Keratinocyte (primary cell): ENCODE measurements around the gene DESI2. TPM values are rescaled to one million over a fixed set of nuclear protein-coding genes. Genes with fewer than 3 reads are reported as not detected.
A peak's percentile ranks its signal among the peaks of the same experiment; 100 is the strongest.

Experiments used
- DNase-seq: peaks from one replicate; pipeline ENCODE4 v3.0.0-alpha.2; 2011; ENCODE audit warnings: low read depth, missing footprints, low spot score
- FAIRE-seq: peaks from 2 replicates; lab custom pipeline; 2011; peaks lifted over from hg19 to GRCh38; lab: Jason Lieb, UNC
- H2AFZ ChIP-seq: 2 replicates; pipeline ENCODE4 v1.6.0; 2012; ENCODE audit warnings: low read length, control low read depth, inconsistent platforms; ENCODE audit not compliant: control insufficient read depth
- H3K27ac ChIP-seq: 2 replicates; pipeline ENCODE4 v1.5.1; 2011; ENCODE audit warnings: low read length; ENCODE audit not compliant: control insufficient read depth, insufficient read depth
- H3K27me3 ChIP-seq: 3 replicates; pipeline ENCODE4 v1.6.0; 2011; ENCODE audit warnings: low read length; ENCODE audit not compliant: control insufficient read depth, insufficient read depth; ENCODE audit errors: extremely low read depth
- H3K36me3 ChIP-seq, 2 experiments: 2 replicates in 1 of 2; 3 replicates in 1 of 2; pipeline ENCODE4 v1.5.1; 2011; ENCODE audit warnings: low read length in 2 of 2, mild to moderate bottlenecking in 1 of 2; ENCODE audit not compliant: control insufficient read depth in 2 of 2, insufficient read depth in 2 of 2; ENCODE audit errors: extremely low read depth in 1 of 2
- H3K4me1 ChIP-seq: 3 replicates; pipeline ENCODE4 v1.5.1; 2011; ENCODE audit warnings: low read length; ENCODE audit not compliant: control insufficient read depth, insufficient read depth; ENCODE audit errors: extremely low read depth
- H3K4me2 ChIP-seq: 3 replicates; pipeline ENCODE4 v1.6.0; 2011; ENCODE audit warnings: low read depth, low read length; ENCODE audit not compliant: control insufficient read depth, insufficient read depth; ENCODE audit errors: extremely low read depth
- H3K4me3 ChIP-seq, 3 experiments: fragments of 200-600 bp in 1 of 3; sonication (generic) in 1 of 3; 2 replicates in 2 of 3; 3 replicates in 1 of 3; pipeline ENCODE4 v1.5.1; 2011 to 2016; ENCODE audit warnings: low read length in 3 of 3, mild to moderate bottlenecking in 3 of 3, control low read depth in 2 of 3, inconsistent platforms in 1 of 3, low read depth in 1 of 3, mixed read lengths in 1 of 3, mixed run types in 1 of 3, moderate library complexity in 1 of 3; ENCODE audit not compliant: control insufficient read depth in 2 of 3, insufficient read depth in 2 of 3; ENCODE audit errors: extremely low read depth in 1 of 3
- H3K79me2 ChIP-seq: 2 replicates; pipeline ENCODE4 v1.6.0; 2012; ENCODE audit warnings: low read length; ENCODE audit not compliant: control insufficient read depth, insufficient read depth
- H3K9ac ChIP-seq: 3 replicates; pipeline ENCODE4 v1.6.0; 2011; ENCODE audit warnings: low read length; ENCODE audit not compliant: control insufficient read depth, insufficient read depth; ENCODE audit errors: extremely low read depth
- H3K9me1 ChIP-seq: 3 replicates; pipeline ENCODE4 v1.6.0; 2011; ENCODE audit warnings: low read length; ENCODE audit not compliant: control insufficient read depth, insufficient read depth; ENCODE audit errors: extremely low read depth
- H3K9me3 ChIP-seq: 2 replicates; pipeline ENCODE4 v1.5.1; 2012; ENCODE audit warnings: low read depth, low read length; ENCODE audit not compliant: control insufficient read depth
- H4K20me1 ChIP-seq: 3 replicates; pipeline ENCODE4 v1.6.0; 2011; ENCODE audit warnings: low read length; ENCODE audit not compliant: control insufficient read depth, insufficient read depth; ENCODE audit errors: extremely low read depth
- EZH2 ChIP-seq: IDR thresholded peaks from one replicate; pipeline ENCODE4 v1.6.1; 2012; ENCODE audit warnings: inconsistent platforms, mild to moderate bottlenecking, low read length, moderate library complexity
- dilution Hi-C: fragments of 300-500 bp; cut with MboI; formaldehyde crosslinking; loops from one replicate; pipeline ENCODE4 v1.7.0; 2020; ENCODE audit warnings: low sequenced_read_pairs; ENCODE audit not compliant: extremely low pct_ligation_motif_present
- polyA minus RNA-seq, 3 experiments: library from RNA; depleted of rRNA, polyadenylated mRNA; stranded (reverse); fragments of >200 nt; gene quantifications; 1 replicate in 1 of 3; 2 replicates in 1 of 3; 3 replicates in 1 of 3; pipeline ENCODE4 v1.2.3, GENCODE V29; 2011
- polyA plus RNA-seq, 5 experiments: library from polyadenylated mRNA; depleted of rRNA in 3 of 5; stranded (reverse) in 3 of 5; stranded (forward) in 1 of 5; unstranded in 1 of 5; fragments of >200 nt; gene quantifications; 1 replicate in 1 of 5; 2 replicates in 3 of 5; 3 replicates in 1 of 5; pipeline versions ENCODE4 v1.2.1 to v1.2.3, GENCODE V29; 2011 to 2012; ENCODE audit warnings: missing spikeins in 2 of 5, low read depth in 1 of 5, low replicate concordance in 1 of 5
- TF ChIP-seq, protein P1 (sequence below), 3 experiments: IDR thresholded peaks in 1 of 3; conservative IDR thresholded peaks in 1 of 3; optimal IDR thresholded peaks in 1 of 3; 2 replicates in 2 of 3; 3 replicates in 1 of 3; pipeline versions ENCODE3 to v1.5.1; 2011; ENCODE audit warnings: low read length in 3 of 3, mild to moderate bottlenecking in 3 of 3, moderate library complexity in 2 of 3, control low read depth in 1 of 3, inconsistent platforms in 1 of 3; ENCODE audit not compliant: insufficient read depth in 2 of 3; ENCODE audit errors: extremely low read depth in 1 of 3

DESI2 gene
- polyA plus RNA-seq: 22.8 to 33.9 TPM (median 23.0 TPM) in 3 replicates
- polyA plus RNA-seq (2011; ENCODE audit: low read depth): 7.8 TPM
- polyA plus RNA-seq (2011; cell fraction: cytosol; rRNA removed): 18.4 and 37.0 TPM in 2 replicates
- 16.4 and 16.6 TPM in 2 replicates for polyA plus RNA-seq (2011; cell fraction: nucleus; rRNA removed)
- 18.5 and 23.3 TPM in 2 replicates for polyA plus RNA-seq (2012; ENCODE audit: low replicate concordance)
- polyA minus RNA-seq: 9.7 to 40.2 TPM (median 30.9 TPM) in 3 replicates
- 24.4 TPM for polyA minus RNA-seq (2011; cell fraction: cytosol; rRNA and poly(A)+ RNA removed)
- polyA minus RNA-seq (2011; cell fraction: nucleus; rRNA and poly(A)+ RNA removed): 10.0 and 19.8 TPM in 2 replicates

DNA sequence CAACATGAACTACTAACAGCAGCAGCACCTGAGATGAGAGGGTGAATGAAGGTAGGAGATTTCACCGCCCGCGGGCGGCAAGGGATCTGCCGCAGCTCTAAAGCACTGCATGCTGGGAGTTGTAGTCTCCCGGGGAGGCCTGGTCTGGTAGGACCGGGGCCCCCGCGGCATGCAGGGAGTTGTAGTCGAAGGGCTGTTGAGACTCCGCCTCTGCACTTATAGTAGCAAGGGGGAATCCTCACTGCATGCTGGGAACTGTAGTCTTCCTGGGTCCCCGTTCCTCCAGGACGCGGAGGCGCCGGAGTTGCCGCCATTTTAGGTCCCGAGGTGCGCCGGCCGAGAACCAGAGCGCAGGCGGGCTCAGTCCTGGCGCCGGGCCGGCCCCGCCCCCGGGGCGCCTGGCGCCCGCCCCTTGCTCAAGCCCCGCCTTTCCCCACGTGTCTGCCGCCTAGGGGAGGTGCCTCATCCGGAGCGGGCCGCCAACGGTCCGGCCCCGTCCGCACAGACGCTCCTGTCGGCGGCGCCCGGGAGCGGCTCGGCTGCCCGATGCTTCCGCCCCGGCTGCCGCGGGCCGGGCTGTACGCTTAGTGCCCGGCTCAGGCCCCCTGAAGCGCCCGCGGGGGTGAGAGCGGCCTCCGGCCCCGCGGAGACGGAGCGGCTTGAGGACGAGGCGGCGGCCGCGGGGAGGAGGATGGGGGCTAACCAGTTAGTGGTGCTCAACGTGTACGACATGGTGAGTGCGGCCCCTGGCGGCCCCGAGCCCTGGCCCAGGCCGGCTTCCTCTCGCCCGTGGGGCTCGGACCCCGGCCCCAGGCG, at the start of gene DESI2:
Gene DESI2 (plus strand): TSS at position 504 of the 816 bp plus-strand sequence. CDS start 188 bp downstream, at position 692.
- Histone ChIP-seq H3K4me1 (peaks cover 8% of the 10 kb centered on the region), H2AFZ (peak within 1 kb of the TSS; percentile 62), H3K9me3 (no peaks in the 10 kb centered on the region), H3K9me1 (no peaks in the 10 kb centered on the region), H4K20me1 (peaks cover 4% of the 10 kb centered on the region), H3K4me2 (peak within 1 kb of the TSS; percentile 77), H3K27me3 (no peaks in the 10 kb centered on the region), H3K27ac (peak within 1 kb of the TSS; percentile 83), H3K9ac (peak within 1 kb of the TSS; percentile 91), H3K36me3 (peaks cover 0 to 3% of the 10 kb centered on the region in 2 experiments), H3K4me3 (peak within 1 kb of the TSS; percentile 79 to 95 (median 93)), H3K79me2 (peaks cover 43% of the 10 kb centered on the region)
- dilution Hi-C loops: no loop called here
- FAIRE-seq: no peak
- TF ChIP-seq, protein P1, sequence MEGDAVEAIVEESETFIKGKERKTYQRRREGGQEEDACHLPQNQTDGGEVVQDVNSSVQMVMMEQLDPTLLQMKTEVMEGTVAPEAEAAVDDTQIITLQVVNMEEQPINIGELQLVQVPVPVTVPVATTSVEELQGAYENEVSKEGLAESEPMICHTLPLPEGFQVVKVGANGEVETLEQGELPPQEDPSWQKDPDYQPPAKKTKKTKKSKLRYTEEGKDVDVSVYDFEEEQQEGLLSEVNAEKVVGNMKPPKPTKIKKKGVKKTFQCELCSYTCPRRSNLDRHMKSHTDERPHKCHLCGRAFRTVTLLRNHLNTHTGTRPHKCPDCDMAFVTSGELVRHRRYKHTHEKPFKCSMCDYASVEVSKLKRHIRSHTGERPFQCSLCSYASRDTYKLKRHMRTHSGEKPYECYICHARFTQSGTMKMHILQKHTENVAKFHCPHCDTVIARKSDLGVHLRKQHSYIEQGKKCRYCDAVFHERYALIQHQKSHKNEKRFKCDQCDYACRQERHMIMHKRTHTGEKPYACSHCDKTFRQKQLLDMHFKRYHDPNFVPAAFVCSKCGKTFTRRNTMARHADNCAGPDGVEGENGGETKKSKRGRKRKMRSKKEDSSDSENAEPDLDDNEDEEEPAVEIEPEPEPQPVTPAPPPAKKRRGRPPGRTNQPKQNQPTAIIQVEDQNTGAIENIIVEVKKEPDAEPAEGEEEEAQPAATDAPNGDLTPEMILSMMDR (optimal IDR thresholded peaks at IDR 0.05 in 1 of 3, IDR thresholded peaks at IDR 0.05 in 1 of 3, conservative IDR thresholded peaks at IDR 0.05 in 1 of 3; ENCODE audit: extremely low read depth in 1 of 3, insufficient read depth in 2 of 3, low read length in 3 of 3): peak in 2 of 3 experiments; percentile 44 to 53
- TF ChIP-seq EZH2: no peak
- DNase-seq: peak; percentile 98

DNA sequence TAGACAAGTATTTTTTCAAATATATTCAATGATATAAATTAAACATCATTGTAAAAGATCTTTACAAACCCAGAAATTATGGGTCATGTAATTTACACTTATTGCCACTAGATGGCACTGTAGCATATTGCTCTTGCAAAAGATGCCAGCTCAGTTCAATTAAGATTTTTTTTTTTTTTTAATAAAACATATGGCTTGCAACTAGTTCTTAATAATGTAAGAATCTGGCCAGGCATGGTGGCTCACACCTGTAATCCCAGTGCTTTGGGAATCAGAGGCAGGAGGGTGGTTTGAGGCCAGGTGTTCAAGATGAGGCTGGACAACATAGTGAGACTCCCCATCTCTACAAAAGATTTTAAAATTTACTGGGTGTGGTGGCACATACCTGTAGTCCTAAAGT, 49.4 kb upstream of the DESI2 start:
- DNase-seq (no peak), FAIRE-seq (no peak)
- TF ChIP-seq, protein P1 (optimal IDR thresholded peaks at IDR 0.05 in 1 of 3, IDR thresholded peaks at IDR 0.05 in 1 of 3, conservative IDR thresholded peaks at IDR 0.05 in 1 of 3; ENCODE audit: extremely low read depth in 1 of 3, insufficient read depth in 2 of 3, low read length in 3 of 3): peak in 2 of 3 experiments; percentile 33 to 48
- no peak for TF ChIP-seq EZH2
- Histone ChIP-seq H3K27ac (no peak overlapping the region), H3K9me1 (no peaks in the 10 kb centered on the region), H3K4me3 (no peak overlapping the region), H3K36me3 (no peaks in the 10 kb centered on the region), H3K4me2 (no peak overlapping the region), H3K9ac (no peak overlapping the region), H3K27me3 (no peaks in the 10 kb centered on the region), H3K4me1 (peaks cover 10% of the 10 kb centered on the region), H4K20me1 (no peaks in the 10 kb centered on the region), H2AFZ (no peak overlapping the region), H3K79me2 (no peaks in the 10 kb centered on the region), H3K9me3 (no peaks in the 10 kb centered on the region)
- dilution Hi-C loops: loop anchor here (25.0 kb wide), 1 partner anchor 434 kb away; no protein-coding TSS in a partner anchor
